Measurements from ENCODE around the gene SLC7A7. TPM values are rescaled to one million over a fixed set of nuclear protein-coding genes. Genes with fewer than 3 reads are reported as not detected.

The SLC7A7 gene
- total and polyA plus RNA-seq, 10 of the 15 experiments (the other 5 are each of a cell fraction or from before 2014, with no cell fraction given), result 27.8 to 79.2 (median 50.8) TPM

- TF ChIP-seq PRDM15 (CRISPR knock-in tag; IDR thresholded peaks at IDR 0.05), result no peak
- TF ChIP-seq PAX8 (IDR thresholded peaks at IDR 0.05), result no peak
These were observed 4.1 kb upstream of the SLC7A7 start (continued) for GRCh38 chr14:22819151-22819988.

GRCh38 chr14:22814373-22814772 is 862 bp downstream of the SLC7A7 start:
- no peaks in the 10 kb centered on the region for H3K36me3 ChIP-seq (ENCODE audit: control insufficient read depth in 2 of 2, insufficient read depth in 2 of 2, low read length in 1 of 2)
- H3K27ac ChIP-seq (ENCODE audit: control insufficient read depth, insufficient read depth), result peak overlapping the region; percentile 75
- DNase-seq (ENCODE audit: low read depth, low spot score) (no peak), FAIRE-seq (no peak), ATAC-seq (no peak)
- no TSS peak for BruUV-seq (replicated peaks)
- H3K79me2 ChIP-seq (ENCODE audit: control insufficient read depth, insufficient read depth, low read length), result peaks cover 42% of the 10 kb centered on the region
- ChIA-PET RAD21 (ENCODE audit: unreplicated experiment) (interaction anchor here (1.0 to 14.2 kb wide), 6 partner anchors 9 to 322 kb away, joined by 3 to 219 read pairs (median 4); partner anchors contain the start of gene OXA1L), SMC1A (ENCODE audit: uncharacterized antibody, unreplicated experiment) (interaction anchor here (1.1 to 16.0 kb wide), 10 partner anchors 9 to 247 kb away, joined by 3 to 395 read pairs (median 6); partner anchors contain the start of gene DAD1), CTCF (interaction anchor here (0.5 to 15.1 kb wide), 12 partner anchors 8 to 244 kb away, joined by 3 to 324 read pairs (median 6); no protein-coding TSS in a partner anchor), POLR2A (interaction anchor here (0.8 to 17.5 kb wide), 8 partner anchors 9 to 72 kb away, joined by 3 to 245 read pairs (median 6); no protein-coding TSS in a partner anchor)
- 60% methylated on average over 7 of the region's 7 CpGs for WGBS (ENCODE audit: insufficient coverage, insufficient replicate concordance, low lambda C conversion rate, missing lambda C conversion rate)
- peak overlapping the region; percentile 70 for H3K9ac ChIP-seq (ENCODE audit: control insufficient read depth, insufficient read depth, low read length)
- intact Hi-C loops (cut with micrococcal nuclease; ENCODE audit: unreplicated experiment) (no loop called here), in situ Hi-C loops (cut with MboI) (no loop called here)
- no peaks in the 10 kb centered on the region for H3K9me3 ChIP-seq (replicated peaks; ENCODE audit: control insufficient read depth, insufficient read depth, low read length)
- H3K4me3 ChIP-seq, result peak overlapping the region; percentile 66
- no peaks in the 10 kb centered on the region for H4K20me1 ChIP-seq (ENCODE audit: control insufficient read depth, insufficient read depth)
- H3K4me2 ChIP-seq (ENCODE audit: control insufficient read depth, insufficient read depth), result peak overlapping the region; percentile 70
- no peaks in the 10 kb centered on the region for H3K27me3 ChIP-seq (replicated peaks in 1 of 2; ENCODE audit: control insufficient read depth in 2 of 2, insufficient read depth in 2 of 2, low read length in 1 of 2)
- TF ChIP-seq DPF2 (IDR thresholded peaks at IDR 0.05), result no peak
- peak; percentile 40; the same call in 1 of the 2 replicates for TF ChIP-seq MLLT1 (IDR thresholded peaks at IDR 0.05)
- peak; percentile 21 for TF ChIP-seq MEF2B (IDR thresholded peaks at IDR 0.05; ENCODE audit: partially characterized antibody, poor library complexity, severe bottlenecking)
- TF ChIP-seq CBX5 (IDR thresholded peaks at IDR 0.05; ENCODE audit: low read depth), result no peak
- peaks cover 25% of the 10 kb centered on the region for H3K4me1 ChIP-seq (ENCODE audit: control insufficient read depth, insufficient read depth, low read length)
- H2AFZ ChIP-seq (ENCODE audit: control insufficient read depth, low read depth, low read length), result no peak overlapping the region

Data from GM12878 (cell line).